ENCODE results near the gene ZMYM2.
"Not testable (repeated sequence)": the region's sequence is repeated elsewhere in the genome, so short reads cannot be mapped to it uniquely, and the experiment has no call there.

The ZMYM2 gene

GRCh38 chr13:19982447-19983043 lies 24.0 kb downstream of the ZMYM2 start:
- no peak for DNase-seq (ENCODE audit: extremely low read depth in 1 of 2, low read depth in 1 of 2)

- DNase-seq (ENCODE audit: extremely low read depth in 1 of 2, low read depth in 1 of 2): no peak
Measured at GRCh38 chr13:19984430-19985218, 26.1 kb downstream of the ZMYM2 start.

GRCh38 chr13:19985219-19985556 lies 26.7 kb downstream of the ZMYM2 start:
- DNase-seq (ENCODE audit: extremely low read depth in 1 of 2, low read depth in 1 of 2): no peak

DNA sequence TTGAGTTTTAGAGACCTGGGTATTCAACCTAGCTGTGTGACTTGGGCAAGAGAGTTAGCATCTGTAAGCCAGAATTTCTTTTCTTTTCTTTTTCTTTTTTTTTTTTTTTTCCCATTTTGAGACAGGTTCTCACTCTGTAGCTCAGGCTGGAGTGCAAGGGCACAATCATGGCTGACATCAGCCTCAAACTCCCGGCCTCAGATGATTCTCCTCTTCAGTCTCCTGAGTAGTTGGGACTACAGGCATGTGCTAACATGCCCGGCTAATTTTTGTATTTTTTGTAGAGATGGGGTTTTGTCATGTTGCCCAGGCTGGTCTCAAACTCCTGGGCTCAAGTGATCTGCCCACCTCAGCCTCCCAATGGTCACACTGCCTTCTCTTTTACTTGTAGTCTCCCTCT lies 33.0 kb downstream of the ZMYM2 start:
- DNase-seq (ENCODE audit: extremely low read depth in 1 of 2, low read depth in 1 of 2): no peak

DNA sequence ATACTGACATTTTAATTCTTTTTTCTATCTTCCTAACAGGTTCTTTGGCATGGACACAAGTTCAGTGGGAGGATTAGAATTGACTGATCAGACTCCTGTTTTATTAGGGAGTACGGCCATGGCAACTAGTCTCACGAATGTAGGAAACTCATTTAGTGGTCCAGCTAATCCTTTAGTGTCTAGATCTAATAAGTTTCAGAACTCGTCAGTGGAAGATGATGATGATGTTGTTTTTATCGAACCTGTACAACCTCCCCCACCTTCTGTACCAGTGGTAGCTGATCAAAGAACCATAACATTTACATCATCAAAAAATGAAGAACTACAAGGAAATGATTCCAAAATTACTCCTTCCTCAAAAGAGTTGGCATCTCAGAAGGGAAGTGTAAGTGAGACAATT lies 34.5 kb downstream of the ZMYM2 start:
- DNase-seq (ENCODE audit: extremely low read depth in 1 of 2, low read depth in 1 of 2): no peak

GRCh38 chr13:19998960-19999359 lies 40.4 kb downstream of the ZMYM2 start:
- DNase-seq (ENCODE audit: extremely low read depth in 1 of 2, low read depth in 1 of 2): no peak

- DNase-seq (ENCODE audit: extremely low read depth in 1 of 2, low read depth in 1 of 2): no peak
Measured at GRCh38 chr13:20000062-20000552, 41.6 kb downstream of the ZMYM2 start.

- no peak for DNase-seq (ENCODE audit: extremely low read depth in 1 of 2, low read depth in 1 of 2)
Measured at GRCh38 chr13:20001366-20002190, 43.1 kb downstream of the ZMYM2 start.

- DNase-seq (ENCODE audit: extremely low read depth in 1 of 2, low read depth in 1 of 2): no peak
Measured at GRCh38 chr13:20002787-20003186, 44.3 kb downstream of the ZMYM2 start.

DNA sequence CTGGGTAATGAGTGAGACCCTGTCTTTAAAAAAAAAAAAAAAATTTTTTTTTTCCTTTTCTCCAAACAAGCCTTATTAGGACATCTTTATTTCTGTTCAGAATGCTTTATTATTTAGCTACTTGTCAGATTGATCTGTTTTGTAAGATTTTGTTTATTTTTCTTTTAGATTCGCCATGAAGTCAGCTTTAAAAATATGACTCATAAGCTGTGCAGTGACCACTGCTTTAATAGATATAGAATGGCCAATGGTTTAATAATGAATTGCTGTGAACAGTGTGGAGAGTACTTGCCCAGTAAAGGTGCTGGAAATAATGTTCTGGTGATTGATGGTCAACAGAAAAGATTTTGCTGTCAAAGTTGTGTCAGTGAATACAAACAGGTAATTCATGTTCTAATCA lies 47.7 kb downstream of the ZMYM2 start:
- no peak for DNase-seq (ENCODE audit: extremely low read depth in 1 of 2, low read depth in 1 of 2)

GRCh38 chr13:20015763-20016162 lies 57.2 kb downstream of the ZMYM2 start:
- DNase-seq (ENCODE audit: extremely low read depth in 1 of 2, low read depth in 1 of 2): no peak

- DNase-seq (ENCODE audit: extremely low read depth in 1 of 2, low read depth in 1 of 2): no peak
Measured at GRCh38 chr13:20016649-20017364, 58.3 kb downstream of the ZMYM2 start.

GRCh38 chr13:20017365-20017711 lies 58.8 kb downstream of the ZMYM2 start:
- DNase-seq (ENCODE audit: extremely low read depth in 1 of 2, low read depth in 1 of 2): no peak

- no peak for DNase-seq (ENCODE audit: extremely low read depth in 1 of 2, low read depth in 1 of 2)
Measured at GRCh38 chr13:20019043-20019442, 60.5 kb downstream of the ZMYM2 start.

GRCh38 chr13:20024702-20025101 lies 66.2 kb downstream of the ZMYM2 start:
- no peak for DNase-seq (ENCODE audit: extremely low read depth in 1 of 2, low read depth in 1 of 2)

DNA sequence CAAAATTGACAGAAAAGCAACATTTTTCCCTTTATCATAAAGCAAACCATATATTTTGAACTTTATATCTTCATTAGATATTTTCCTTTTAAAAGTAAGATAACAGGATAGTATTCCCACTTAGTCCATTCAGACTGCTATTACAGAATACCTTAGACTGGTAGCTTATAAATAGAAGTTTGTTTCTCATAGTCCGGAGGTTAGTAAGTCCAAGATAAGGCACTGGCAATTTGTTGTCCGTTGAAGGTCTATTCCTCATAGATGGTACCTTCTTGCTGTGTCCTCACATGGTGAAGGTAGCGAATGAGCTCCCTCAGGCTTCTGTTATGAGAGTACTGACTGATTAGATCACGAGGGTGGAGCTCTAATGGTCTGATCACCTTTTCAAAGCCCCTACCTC lies 70.4 kb downstream of the ZMYM2 start:
- DNase-seq (ENCODE audit: extremely low read depth in 1 of 2, low read depth in 1 of 2): no peak

GRCh38 chr13:20033486-20033885 lies 75.0 kb downstream of the ZMYM2 start:
- DNase-seq (ENCODE audit: extremely low read depth in 1 of 2, low read depth in 1 of 2): no peak

DNA sequence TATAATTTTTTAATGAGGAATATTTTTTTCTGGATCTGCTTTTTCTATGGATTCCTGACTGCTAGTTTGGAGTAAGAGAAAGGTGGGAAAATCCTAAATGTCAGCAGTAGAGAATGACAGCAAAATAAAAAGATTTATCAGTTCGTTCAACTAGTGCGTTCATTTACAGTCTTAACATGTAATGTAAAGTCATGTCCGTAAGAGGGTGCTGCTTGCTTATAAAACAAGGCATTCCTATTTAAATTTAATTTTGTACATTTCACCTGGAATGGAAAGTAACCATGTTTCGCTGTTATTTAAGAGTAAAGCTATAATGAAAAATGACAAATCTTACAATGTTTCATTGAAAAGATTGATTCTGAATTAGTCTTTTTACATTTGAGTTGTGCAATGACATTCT lies 76.6 kb downstream of the ZMYM2 start:
- DNase-seq (ENCODE audit: extremely low read depth in 1 of 2, low read depth in 1 of 2): no peak

GRCh38 chr13:20037908-20038307 lies 79.4 kb downstream of the ZMYM2 start:
- DNase-seq (ENCODE audit: extremely low read depth in 1 of 2, low read depth in 1 of 2): no peak

- DNase-seq (ENCODE audit: extremely low read depth in 1 of 2, low read depth in 1 of 2): not testable (repeated sequence)
Measured at GRCh38 chr13:20042603-20043002, 84.1 kb downstream of the ZMYM2 start.
